GM23248 (cell line): Measurements from ENCODE around the gene TM9SF2. TPM values are rescaled to one million over a fixed set of nuclear protein-coding genes. Genes with fewer than 3 reads are reported as not detected.

Experiments
- DNase-seq: peaks from one replicate; pipeline ENCODE4 v3.0.0-alpha.2; 2015
- H2AFZ ChIP-seq: fragments of 200-600 bp; sonication (generic); 2 replicates; pipeline ENCODE4 v1.6.1; 2016; ENCODE audit warnings: antibody characterized with exemption
- H3F3A ChIP-seq: fragments of 200-600 bp; sonication (generic); 2 replicates; pipeline ENCODE4 v1.6.1; 2016; ENCODE audit warnings: mild to moderate bottlenecking, antibody characterized with exemption, mixed run types; ENCODE audit not compliant: insufficient read depth
- H3K27ac ChIP-seq: fragments of 200-600 bp; sonication (generic); 2 replicates; pipeline ENCODE4 v1.5.1; 2016; ENCODE audit warnings: mild to moderate bottlenecking
- H3K27me3 ChIP-seq: fragments of 200-600 bp; sonication (generic); replicated peaks from 2 replicates; pipeline ENCODE4 v1.6.1; 2016; ENCODE audit warnings: mild to moderate bottlenecking; ENCODE audit not compliant: insufficient read depth
- H3K36me3 ChIP-seq: fragments of 200-600 bp; sonication (generic); 2 replicates; pipeline ENCODE4 v1.6.1; 2016; ENCODE audit warnings: low read depth, mild to moderate bottlenecking
- H3K4me1 ChIP-seq: fragments of 200-600 bp; sonication (generic); 2 replicates; pipeline ENCODE4 v1.6.1; 2016; ENCODE audit warnings: mild to moderate bottlenecking; ENCODE audit not compliant: insufficient read depth
- H3K4me2 ChIP-seq: fragments of 200-600 bp; sonication (generic); one replicate; pipeline ENCODE4 v1.6.1; 2016; ENCODE audit warnings: mild to moderate bottlenecking; ENCODE audit not compliant: unreplicated experiment
- H3K4me3 ChIP-seq: fragments of 200-600 bp; sonication (generic); 2 replicates; pipeline ENCODE4 v1.5.1; 2016; ENCODE audit warnings: mild to moderate bottlenecking
- H3K79me2 ChIP-seq: fragments of 200-600 bp; sonication (generic); 2 replicates; pipeline ENCODE4 v1.6.1; 2016; ENCODE audit warnings: mild to moderate bottlenecking; ENCODE audit not compliant: insufficient read depth
- H3K9ac ChIP-seq: fragments of 200-600 bp; sonication (generic); 2 replicates; pipeline ENCODE4 v1.6.1; 2016; ENCODE audit warnings: mild to moderate bottlenecking
- H3K9me2 ChIP-seq: fragments of 200-600 bp; sonication (generic); 2 replicates; pipeline ENCODE4 v1.6.1; 2016; ENCODE audit warnings: mixed run types, mild to moderate bottlenecking, moderate library complexity; ENCODE audit not compliant: insufficient read depth
- H3K9me3 ChIP-seq: fragments of 200-600 bp; sonication (generic); one replicate; pipeline ENCODE4 v1.6.1; 2017; ENCODE audit warnings: low read depth
- H4K20me1 ChIP-seq: fragments of 200-600 bp; sonication (generic); 2 replicates; pipeline ENCODE4 v1.6.0; 2016; ENCODE audit not compliant: insufficient read depth
- EZH2 ChIP-seq: fragments of 200-600 bp; sonication (generic); IDR thresholded peaks from 2 replicates; pipeline ENCODE4 v1.6.1; 2018; ENCODE audit warnings: antibody characterized with exemption, mild to moderate bottlenecking; ENCODE audit not compliant: insufficient read depth, poor library complexity, severe bottlenecking
- EZH2phosphoT487 ChIP-seq: fragments of 200-600 bp; sonication (generic); IDR thresholded peaks from 2 replicates; pipeline ENCODE4 v1.6.1; 2018; ENCODE audit warnings: antibody characterized with exemption, moderate library complexity, mild to moderate bottlenecking, low read depth; ENCODE audit not compliant: insufficient read depth
- WGBS, 2 experiments: methylation state at CpG; one replicate each; pipeline ENCODE4 v1.1.6; 2015 to 2017; ENCODE audit warnings: low lambda C conversion rate in 2 of 2, low coverage in 1 of 2; ENCODE audit errors: missing lambda C conversion rate in 2 of 2; 5-methylcytosine and 5-hydroxymethylcytosine counted together
- in situ Hi-C: fragments of 300-500 bp; cut with MboI; formaldehyde crosslinking; loops from 2 replicates; pipeline ENCODE4 v1.15.0; 2020
- polyA plus RNA-seq: library from polyadenylated mRNA; unstranded; fragments of >200 nt; fragmentation: Nextera tagmentation; extraction: Ambion mirVana; gene quantifications from 2 replicates; pipeline ENCODE4 v1.2.1, GENCODE V29; 2016
- total RNA-seq: library from RNA; depleted of rRNA; stranded (reverse); fragments of >200 nt; shearing (Covaris generic); gene quantifications from 2 replicates; pipeline ENCODE4 v1.2.3, GENCODE V29; 2014

TM9SF2 gene
- total and polyA plus RNA-seq, 2 experiments from 2014 or later = 162 to 168 TPM

DNA sequence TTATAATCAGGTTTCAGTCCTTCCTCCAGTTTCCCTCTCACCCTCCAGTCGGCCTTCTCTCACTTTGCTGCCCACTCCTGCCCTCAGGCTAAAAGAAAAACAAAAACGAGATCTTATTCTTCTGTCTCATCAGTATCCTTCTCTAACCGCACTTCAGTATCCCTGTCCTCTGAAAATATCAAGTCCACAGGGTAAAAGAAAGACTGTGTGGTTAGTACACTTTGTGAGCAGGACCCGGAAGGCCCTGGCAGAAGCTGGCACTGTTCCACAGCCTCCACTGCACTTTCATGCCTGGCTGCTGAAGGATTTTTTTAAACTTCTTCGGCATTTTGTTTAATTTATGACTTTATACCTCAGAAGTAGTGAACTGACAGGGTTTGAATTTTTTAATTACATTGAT, 51.8 kb downstream of the TM9SF2 start:
- Histone ChIP-seq H3K9me3 (no peaks in the 10 kb centered on the region), H3K9me2 (no peaks in the 10 kb centered on the region), H3F3A (peaks cover 11% of the 10 kb centered on the region; the same call in 1 of the 2 replicates), H3K36me3 (peaks cover 80% of the 10 kb centered on the region), H3K27me3 (no peaks in the 10 kb centered on the region), H3K79me2 (peaks cover 9% of the 10 kb centered on the region; the same call in 1 of the 2 replicates), H3K27ac (no peak overlapping the region), H3K4me2 (no peak overlapping the region), H3K9ac (no peak overlapping the region), H2AFZ (no peak overlapping the region), H3K4me3 (no peak overlapping the region), H3K4me1 (no peaks in the 10 kb centered on the region), H4K20me1 (no peaks in the 10 kb centered on the region)
- WGBS, 2 experiments = 96 to 99% methylated on average over 5 of the region's 5 CpGs
- no peak for TF ChIP-seq EZH2phosphoT487
- no peak for TF ChIP-seq EZH2
- in situ Hi-C loops = no loop called here
- DNase-seq = no peak

- Histone ChIP-seq H3K9me3 (no peaks in the 10 kb centered on the region), H3K27me3 (no peaks in the 10 kb centered on the region), H4K20me1 (no peaks in the 10 kb centered on the region), H3K36me3 (peaks cover 61% of the 10 kb centered on the region), H3K27ac (no peak overlapping the region), H3K79me2 (peaks cover 14% of the 10 kb centered on the region; the same call in 1 of the 2 replicates), H3F3A (peaks cover 11% of the 10 kb centered on the region; the same call in 1 of the 2 replicates), H3K9me2 (no peaks in the 10 kb centered on the region), H3K4me1 (peaks cover 8% of the 10 kb centered on the region; the same call in 1 of the 2 replicates), H3K9ac (no peak overlapping the region), H3K4me2 (no peak overlapping the region), H2AFZ (no peak overlapping the region), H3K4me3 (no peak overlapping the region)
- 81% methylated on average over 5 of the region's 5 CpGs for WGBS, 2 experiments
- in situ Hi-C loops = no loop called here
- TF ChIP-seq EZH2 (no peak), EZH2phosphoT487 (no peak)
- DNase-seq = no peak
These were observed 53.9 kb downstream of the TM9SF2 start for GRCh38 chr13:99555149-99555548.

GRCh38 chr13:99556867-99557443, 55.7 kb downstream of the TM9SF2 start:
- 87 to 93% methylated on average over 7 of the region's 7 CpGs for whole genome bisulfite sequencing, 2 experiments
- Histone ChIP-seq H3K27me3 (no peaks in the 10 kb centered on the region), H3F3A (peaks cover 11% of the 10 kb centered on the region; the same call in 1 of the 2 replicates), H3K79me2 (peaks cover 14% of the 10 kb centered on the region; the same call in 1 of the 2 replicates), H4K20me1 (no peaks in the 10 kb centered on the region), H3K4me2 (no peak overlapping the region), H3K36me3 (peaks cover 59% of the 10 kb centered on the region), H3K9ac (no peak overlapping the region), H2AFZ (no peak overlapping the region), H3K9me2 (no peaks in the 10 kb centered on the region), H3K9me3 (no peaks in the 10 kb centered on the region), H3K4me3 (no peak overlapping the region), H3K27ac (no peak overlapping the region), H3K4me1 (peaks cover 8% of the 10 kb centered on the region; the same call in 1 of the 2 replicates)
- TF ChIP-seq EZH2 (no peak), EZH2phosphoT487 (no peak)
- DNase-seq = no peak
- in situ Hi-C loops = no loop called here

- Histone ChIP-seq H3K36me3 (peaks cover 48% of the 10 kb centered on the region), H3K9me3 (no peaks in the 10 kb centered on the region), H3K27me3 (no peaks in the 10 kb centered on the region), H3K27ac (no peak overlapping the region), H3K4me2 (no peak overlapping the region), H3K79me2 (peaks cover 14% of the 10 kb centered on the region; the same call in 1 of the 2 replicates), H3F3A (peaks cover 11% of the 10 kb centered on the region; the same call in 1 of the 2 replicates), H3K4me1 (peaks cover 8% of the 10 kb centered on the region; the same call in 1 of the 2 replicates), H4K20me1 (no peaks in the 10 kb centered on the region), H3K9me2 (no peaks in the 10 kb centered on the region), H3K9ac (no peak overlapping the region), H2AFZ (no peak overlapping the region), H3K4me3 (no peak overlapping the region)
- DNase-seq = peak; percentile 8
- in situ Hi-C loops = no loop called here
- TF ChIP-seq EZH2phosphoT487 (no peak), EZH2 (no peak)
- WGBS, 2 experiments = 89 to 96% methylated on average over 4 of the region's 4 CpGs
These were observed 57.4 kb downstream of the TM9SF2 start for GRCh38 chr13:99558570-99559180.
